ENCODE results near the gene SMYD3.

- TF ChIP-seq, protein P1, sequence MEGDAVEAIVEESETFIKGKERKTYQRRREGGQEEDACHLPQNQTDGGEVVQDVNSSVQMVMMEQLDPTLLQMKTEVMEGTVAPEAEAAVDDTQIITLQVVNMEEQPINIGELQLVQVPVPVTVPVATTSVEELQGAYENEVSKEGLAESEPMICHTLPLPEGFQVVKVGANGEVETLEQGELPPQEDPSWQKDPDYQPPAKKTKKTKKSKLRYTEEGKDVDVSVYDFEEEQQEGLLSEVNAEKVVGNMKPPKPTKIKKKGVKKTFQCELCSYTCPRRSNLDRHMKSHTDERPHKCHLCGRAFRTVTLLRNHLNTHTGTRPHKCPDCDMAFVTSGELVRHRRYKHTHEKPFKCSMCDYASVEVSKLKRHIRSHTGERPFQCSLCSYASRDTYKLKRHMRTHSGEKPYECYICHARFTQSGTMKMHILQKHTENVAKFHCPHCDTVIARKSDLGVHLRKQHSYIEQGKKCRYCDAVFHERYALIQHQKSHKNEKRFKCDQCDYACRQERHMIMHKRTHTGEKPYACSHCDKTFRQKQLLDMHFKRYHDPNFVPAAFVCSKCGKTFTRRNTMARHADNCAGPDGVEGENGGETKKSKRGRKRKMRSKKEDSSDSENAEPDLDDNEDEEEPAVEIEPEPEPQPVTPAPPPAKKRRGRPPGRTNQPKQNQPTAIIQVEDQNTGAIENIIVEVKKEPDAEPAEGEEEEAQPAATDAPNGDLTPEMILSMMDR (IDR thresholded peaks at IDR 0.05): no peak
- no peak for TF ChIP-seq POLR2A (IDR thresholded peaks at IDR 0.05)
These were observed 603.2 kb downstream of the SMYD3 start for GRCh38 chr1:245903851-245904250.
